GM19043 (cell line): ENCODE measurements around the gene HCFC1.

Source experiments
- ATAC-seq: cut with Tn5 transposase; IDR thresholded peaks from one replicate; pipeline ENCODE4 v1.9.1; 2021; ENCODE audit warnings: low read depth; ENCODE audit not compliant: unreplicated experiment

The HCFC1 gene

DNA sequence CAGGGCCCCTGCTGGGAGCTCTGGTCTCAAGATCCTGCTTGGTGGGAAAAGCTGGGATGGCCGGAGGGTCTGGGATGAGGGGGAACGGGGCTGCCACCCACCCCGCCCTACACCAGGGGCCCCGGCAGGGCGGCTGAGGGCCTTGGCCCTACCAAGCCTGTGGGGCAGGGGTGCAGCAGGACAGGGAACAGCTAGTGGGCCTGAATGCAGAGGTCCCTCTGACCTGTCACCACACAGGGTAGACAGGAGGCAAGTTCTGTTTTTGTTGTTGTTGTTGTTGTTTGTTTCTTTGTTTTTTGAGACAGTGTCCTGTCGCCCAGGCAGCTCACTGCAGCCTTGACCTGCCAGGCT, 26.8 kb downstream of the HCFC1 start:
- no peak for ATAC-seq

DNA sequence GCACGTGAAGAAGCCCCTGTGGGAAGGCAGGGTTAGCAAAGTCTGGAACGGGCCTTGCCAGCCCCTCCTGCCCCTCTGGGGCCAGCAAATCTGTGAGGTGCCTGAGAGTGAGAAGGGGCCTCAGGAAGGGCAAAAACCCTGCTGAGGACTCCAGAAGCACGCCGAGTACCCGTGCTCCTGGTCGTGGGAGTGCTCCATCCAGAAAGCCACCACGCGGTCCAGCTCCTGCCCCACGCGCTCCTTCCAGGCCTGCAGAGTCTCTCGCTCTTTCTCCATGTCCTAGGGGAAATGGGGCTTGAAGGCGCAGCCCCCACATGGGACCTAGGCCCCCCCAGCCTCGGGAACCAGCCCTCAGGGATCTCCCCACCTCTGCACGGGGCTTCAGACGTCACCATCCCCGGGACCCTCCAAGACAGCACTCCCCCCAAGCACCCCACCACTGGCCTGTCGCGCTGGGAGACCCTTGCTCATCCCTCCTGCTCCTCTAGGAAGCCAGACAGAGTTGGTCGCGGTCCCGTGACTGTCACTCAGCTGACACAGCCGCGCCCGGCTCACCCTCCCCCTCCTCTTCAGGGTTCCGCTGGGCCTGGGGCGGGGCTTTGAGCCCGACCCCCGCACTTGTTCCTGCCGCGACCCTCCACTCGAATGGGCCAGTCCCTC, 27.3 kb downstream of the HCFC1 start, which contains the start of gene RENBP:
Gene RENBP (minus strand): TSS at position 504 of the 660 bp plus-strand sequence. CDS start 33 bp downstream, at position 471.
- no peak for ATAC-seq

DNA sequence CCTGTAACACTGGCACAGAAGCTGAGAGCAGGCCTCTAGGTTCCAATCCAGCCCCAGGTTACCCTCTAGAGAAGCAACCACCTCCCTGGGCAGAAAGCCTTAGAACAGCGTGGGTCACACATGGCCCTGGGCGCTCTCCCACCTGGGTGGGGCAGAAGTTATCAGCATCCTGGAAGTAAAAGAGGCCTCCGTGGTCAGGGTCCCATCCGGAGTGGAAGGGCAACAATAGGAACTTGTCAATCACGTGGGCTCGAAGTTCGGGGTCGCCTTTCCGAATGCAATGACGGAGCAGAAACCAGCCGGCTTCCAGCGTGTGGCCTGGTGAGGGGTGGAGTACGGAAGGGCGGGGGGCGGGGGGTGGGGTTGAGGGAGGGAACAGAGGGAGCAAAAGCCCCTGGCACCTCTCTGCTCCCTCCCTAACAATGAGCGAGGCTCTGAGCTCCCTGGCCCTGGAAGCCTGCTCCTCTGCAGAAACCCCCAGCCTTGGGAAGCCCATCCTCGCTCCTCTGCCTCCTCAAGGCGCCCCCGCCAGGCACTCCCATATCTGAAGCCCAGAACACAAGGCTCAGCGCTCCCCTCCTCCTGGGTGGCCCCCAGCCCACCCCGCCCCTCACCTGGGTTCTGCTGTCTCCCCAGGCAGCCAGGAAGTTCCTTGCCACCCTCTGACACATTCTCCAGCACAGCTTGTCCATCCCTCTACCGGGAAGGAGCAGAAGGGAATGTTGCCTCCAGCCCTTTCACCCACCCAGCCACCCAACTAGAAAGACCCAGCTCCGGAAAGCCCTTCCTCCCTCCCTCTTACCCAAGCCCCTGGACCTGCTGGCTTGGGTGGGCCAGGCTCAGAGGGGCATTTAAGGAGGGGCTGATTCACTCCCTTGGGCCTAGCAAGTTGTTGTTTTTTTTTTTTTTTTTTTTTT, 30.0 kb downstream of the HCFC1 start:
- ATAC-seq = no peak

GRCh38 chrX:153939573-153939972, 32.0 kb downstream of the HCFC1 start:
- no peak for ATAC-seq

DNA sequence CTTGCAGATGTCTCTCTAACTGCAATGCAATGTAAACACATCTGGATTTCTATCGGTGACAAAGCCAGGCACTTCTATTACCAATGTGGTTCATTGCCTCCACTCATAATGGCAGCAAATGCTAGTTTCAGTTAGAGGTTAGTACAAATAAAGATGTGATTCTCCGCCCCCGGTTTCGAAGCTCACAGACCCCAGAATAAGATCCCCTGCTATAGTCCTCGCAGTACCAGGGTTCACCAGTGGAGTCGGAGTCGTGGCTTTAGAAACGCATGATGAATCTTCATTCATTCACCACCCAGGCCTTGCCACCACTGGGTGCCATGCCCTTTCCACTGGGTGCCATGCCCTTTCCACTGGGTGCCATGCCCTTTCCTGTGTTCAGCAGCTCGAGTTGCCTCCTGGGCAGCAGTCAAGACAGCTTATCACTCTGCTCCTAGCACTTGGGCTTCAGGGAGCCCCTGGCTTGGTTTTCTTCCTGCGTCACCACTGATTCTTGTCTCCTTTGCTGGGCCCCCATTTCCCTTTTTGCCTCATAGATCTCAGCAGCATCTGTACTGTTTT, 33.3 kb downstream of the HCFC1 start:
- ATAC-seq = no peak

GRCh38 chrX:153937056-153937455, 34.6 kb downstream of the HCFC1 start:
- ATAC-seq = no peak

- peak; percentile 20 for ATAC-seq
Observed at GRCh38 chrX:153935326-153935851, 36.2 kb downstream of the HCFC1 start.

DNA sequence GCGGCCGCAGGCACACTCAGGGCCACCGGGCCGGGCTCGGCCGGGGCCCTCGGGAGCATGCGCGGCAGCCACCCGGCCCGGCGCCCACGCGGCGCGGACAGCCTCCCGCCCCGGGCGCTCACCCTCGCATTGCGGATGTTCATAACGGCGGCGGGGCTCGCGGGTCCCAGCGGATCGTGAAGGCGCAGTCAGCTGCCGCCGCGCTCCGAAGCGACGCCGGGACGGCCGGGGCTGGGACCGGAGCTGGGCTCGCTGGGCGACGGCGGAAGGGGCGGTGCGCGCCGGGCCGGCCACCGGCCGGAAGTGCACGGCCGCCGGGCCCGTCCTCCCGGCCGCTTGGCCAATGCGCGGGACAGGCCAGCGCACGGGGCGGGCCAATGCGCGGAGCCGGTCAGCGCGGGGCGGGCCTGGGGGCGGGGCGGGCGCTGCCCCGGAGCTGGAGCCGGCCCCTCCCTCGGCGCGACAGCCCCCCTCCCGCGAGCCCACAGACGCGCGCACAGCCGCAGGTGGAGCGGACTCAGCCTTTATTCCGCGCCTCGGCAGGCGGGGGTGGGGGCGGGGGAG, 36.8 kb downstream of the HCFC1 start, which contains the start of gene NAA10:
Gene NAA10 (minus strand): TSS at position 276 of the 564 bp plus-strand sequence. CDS start 133 bp downstream, at position 143.
- ATAC-seq = peak; percentile 76

- no peak for ATAC-seq
Observed at GRCh38 chrX:153934148-153934761, 37.4 kb downstream of the HCFC1 start.

GRCh38 chrX:153933748-153934147, 37.9 kb downstream of the HCFC1 start:
- ATAC-seq = no peak

GRCh38 chrX:153932220-153932915, 39.2 kb downstream of the HCFC1 start:
- no peak for ATAC-seq

DNA sequence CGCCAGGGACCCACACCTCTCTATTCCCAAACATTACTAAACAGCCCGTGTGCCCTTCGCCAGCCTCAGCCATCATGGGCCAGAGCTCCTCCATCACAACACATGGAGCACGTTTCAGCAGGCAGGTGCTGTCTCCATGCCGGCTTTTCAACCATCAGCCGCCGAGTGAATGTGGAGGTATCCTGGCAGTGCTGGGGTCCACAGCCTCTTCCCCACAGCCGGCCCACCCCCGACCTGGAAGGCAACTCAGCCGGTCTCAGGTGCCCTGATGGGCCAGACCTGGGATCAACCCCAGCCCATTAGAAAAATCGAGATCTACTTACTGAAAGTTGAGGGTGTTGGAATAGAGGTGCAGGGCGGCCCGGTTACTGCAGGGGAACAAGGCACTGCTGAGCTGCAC, 39.9 kb downstream of the HCFC1 start:
- no peak for ATAC-seq

DNA sequence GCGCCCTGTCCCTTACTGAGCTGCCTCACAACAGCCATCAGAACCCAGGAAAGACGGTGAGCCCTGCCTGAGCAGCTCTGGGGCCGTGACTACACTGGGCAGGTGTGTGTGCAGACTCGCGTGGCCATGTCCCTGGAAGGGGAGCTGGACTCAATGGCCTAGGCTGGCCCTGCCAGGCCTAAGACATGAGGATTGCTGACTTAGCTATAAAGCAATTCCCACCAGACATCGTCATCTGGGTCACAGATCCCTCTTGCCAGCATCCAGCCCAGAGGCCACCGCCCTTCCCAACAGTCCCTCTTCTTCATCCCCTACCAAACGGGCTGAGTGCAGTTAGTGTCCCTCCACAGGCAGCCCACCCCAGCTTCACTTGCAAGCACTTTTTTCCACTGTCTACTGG, 40.5 kb downstream of the HCFC1 start:
- ATAC-seq = no peak

DNA sequence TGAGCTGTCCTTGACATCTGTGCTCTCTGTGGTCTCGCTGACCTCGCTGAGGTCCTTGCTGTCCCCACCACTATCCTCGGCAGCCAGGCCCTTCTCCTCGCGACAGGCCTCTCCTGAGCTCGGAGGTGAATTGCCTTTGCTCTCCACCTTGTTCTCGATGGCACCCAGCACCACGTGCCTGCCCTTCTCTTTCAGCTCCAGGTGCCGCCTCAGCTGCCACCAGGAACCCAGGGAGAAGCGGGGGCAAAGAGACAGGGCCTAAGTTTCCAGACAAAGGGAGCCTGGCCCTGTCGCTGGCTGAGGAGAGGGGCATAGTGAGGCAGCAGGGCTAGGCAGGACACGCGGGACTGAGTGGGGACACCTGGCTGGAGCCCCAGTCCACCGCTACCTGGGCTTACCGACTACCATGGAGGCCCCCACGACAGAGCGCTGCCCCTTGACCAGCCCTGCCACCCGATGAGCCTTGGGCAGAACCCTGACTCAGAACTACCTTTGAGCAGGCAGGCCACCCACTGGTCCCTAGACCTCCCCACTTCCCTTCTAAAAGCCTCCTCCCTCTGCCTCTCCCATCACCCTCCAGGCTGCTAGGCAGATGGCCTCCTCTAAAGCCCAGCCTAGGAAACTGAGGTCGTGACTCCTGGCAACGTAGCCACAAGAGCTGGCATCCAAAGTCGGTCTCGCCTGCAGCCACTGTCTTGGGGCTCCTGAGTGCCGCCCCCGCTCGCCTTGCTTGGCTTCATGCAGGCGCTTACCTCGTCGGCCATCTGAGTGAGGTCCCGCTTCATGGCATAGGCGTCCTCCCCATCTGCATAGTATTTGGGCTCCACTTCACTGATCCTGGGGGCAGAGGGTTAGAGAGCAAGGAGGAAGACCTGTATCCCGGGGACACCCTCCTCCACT, 41.4 kb downstream of the HCFC1 start:
- ATAC-seq = no peak

DNA sequence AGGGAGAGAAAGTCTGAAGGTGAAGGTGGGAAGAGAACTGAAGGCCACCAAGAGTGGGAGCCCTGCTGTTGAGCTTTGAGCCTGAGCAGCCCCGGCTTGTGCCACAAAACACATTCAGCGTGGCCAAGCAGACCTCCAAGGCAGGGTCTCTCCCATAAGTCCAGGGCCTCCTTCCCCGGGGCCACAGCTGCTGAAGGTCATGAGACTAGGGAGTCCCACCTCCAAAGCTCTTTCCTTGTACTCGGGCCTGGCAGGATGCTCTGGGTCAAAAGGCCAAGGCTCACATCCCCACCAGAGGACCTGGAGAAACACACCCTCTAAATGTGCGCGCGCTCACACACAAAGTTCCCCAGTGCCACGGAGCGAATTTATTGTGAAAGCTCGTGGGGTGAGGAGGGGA, 42.0 kb downstream of the HCFC1 start:
- ATAC-seq = no peak

DNA sequence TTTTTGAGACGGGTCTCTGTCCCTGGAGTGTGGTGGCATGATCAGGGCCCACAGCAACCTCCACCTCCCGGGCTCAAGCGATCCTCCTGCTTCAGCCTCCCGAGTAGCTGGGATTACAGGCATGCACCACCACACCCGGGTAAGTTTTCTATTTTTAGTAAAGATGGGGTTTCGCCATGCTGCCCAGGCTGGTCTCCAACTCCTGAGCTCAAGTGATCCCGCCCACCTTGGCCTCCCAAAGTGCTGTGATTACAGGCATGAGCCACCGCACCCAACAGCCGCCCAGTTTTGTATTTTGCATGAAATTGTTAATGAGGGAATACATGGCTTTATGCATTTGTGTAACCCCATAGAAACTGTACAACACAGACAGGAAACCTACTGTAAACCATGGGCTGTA, 42.8 kb downstream of the HCFC1 start:
- no peak for ATAC-seq

DNA sequence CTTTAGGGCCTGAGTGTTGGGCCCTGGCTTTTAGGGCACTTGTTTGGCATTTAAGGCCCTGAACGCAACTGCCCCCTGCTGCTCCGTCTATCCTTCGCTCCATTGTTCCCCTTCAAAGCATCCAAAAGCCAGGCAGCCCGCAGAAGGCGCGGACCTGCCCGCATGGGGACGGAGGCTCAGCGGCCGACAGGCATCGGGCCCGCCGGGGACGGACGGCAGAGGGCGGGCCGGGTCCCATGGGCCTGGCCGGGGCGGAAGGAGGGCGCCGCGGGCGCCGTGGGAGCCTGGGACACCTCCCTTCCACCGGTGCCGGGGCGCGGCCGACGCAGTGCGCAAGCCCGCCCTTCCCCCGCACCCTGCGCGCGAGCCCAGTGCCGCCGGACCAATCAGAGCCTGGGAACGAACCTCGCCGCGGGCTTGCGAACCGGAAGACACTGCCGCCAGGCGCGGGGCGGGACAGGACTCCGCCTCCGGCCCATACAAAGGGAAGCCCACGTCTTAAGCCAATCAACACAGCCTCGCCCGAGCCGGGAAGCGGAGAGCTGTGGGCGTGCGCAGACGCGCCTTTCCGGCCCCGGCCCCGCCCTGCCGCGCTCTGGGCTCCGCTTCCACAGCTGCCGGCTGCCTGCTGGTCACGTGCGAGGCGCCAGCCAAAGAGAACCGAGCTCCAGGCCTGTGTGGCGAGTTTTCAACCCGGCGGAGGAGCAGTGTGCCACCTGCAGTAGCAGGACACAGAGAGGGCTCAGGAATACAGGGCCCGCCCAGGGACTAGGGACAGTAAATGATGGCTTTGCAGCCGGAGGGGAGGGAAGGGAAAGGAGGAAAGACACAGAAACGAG, 43.5 kb downstream of the HCFC1 start:
- peak; percentile 62 for ATAC-seq

DNA sequence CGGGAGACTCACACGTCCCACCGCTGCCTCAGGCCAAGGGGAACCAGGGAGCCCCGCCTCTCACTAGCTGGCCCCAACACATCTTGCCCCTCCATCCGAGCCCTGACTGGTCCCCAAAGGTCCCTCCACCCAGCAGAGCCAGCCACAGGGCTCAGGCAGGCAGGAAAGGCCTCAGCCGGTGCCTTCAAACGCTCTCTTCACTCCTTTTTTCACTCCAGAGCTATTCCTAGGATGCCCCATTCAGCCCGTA, 44.0 kb downstream of the HCFC1 start:
- no peak for ATAC-seq
